ENCODE measurements around the gene BAIAP2. TPM values are rescaled to one million over a fixed set of nuclear protein-coding genes. Genes with fewer than 3 reads are reported as not detected.

Gene BAIAP2
- total and polyA plus RNA-seq, 10 of the 15 experiments (the other 5 are each of a cell fraction or from before 2014, with no cell fraction given) = 0.15 to 1.2 (median 0.46) TPM; not detected in 2

GRCh38 chr17:80991645-80992076 lies 43.3 kb upstream of the BAIAP2 start, which contains the start of gene CHMP6 (continued):
- TF ChIP-seq RELA (IDR thresholded peaks at IDR 0.05; ENCODE audit: borderline replicate concordance, partially characterized antibody) (no peak), E2F4 (IDR thresholded peaks at IDR 0.05; ENCODE audit: low read depth, low read length) (no peak), GATAD2B (conservative IDR thresholded peaks at IDR 0.05; ENCODE audit: low read depth) (peak; percentile 83; the same call in 1 of the 2 replicates), POLR2A (IDR thresholded peaks at IDR 0.05; ENCODE audit: low read depth, low read length) (peak; percentile 72), ZZZ3 (IDR thresholded peaks at IDR 0.05; ENCODE audit: control insufficient read depth, insufficient read length, low read depth) (no peak), SMARCA5 (IDR thresholded peaks at IDR 0.05) (peak; percentile 88), BCL11A (IDR thresholded peaks at IDR 0.05; ENCODE audit: low read depth, low read length) (no peak), NR2C2 (IDR thresholded peaks at IDR 0.05; ENCODE audit: borderline replicate concordance, control insufficient read depth, insufficient read length, low read depth) (no peak), HDAC6 (IDR thresholded peaks at IDR 0.05; ENCODE audit: unreplicated experiment) (no peak), SKIL (IDR thresholded peaks at IDR 0.05; ENCODE audit: low read depth, poor library complexity, severe bottlenecking) (no peak), ZNF622 (IDR thresholded peaks at IDR 0.05) (no peak), KAT2A (conservative IDR thresholded peaks at IDR 0.05; ENCODE audit: control insufficient read depth, low read depth, low read length) (no peak), BCLAF1 (IDR thresholded peaks at IDR 0.05) (peak; percentile 61; the same call in 1 of the 2 replicates), SIX5 (IDR thresholded peaks at IDR 0.05; ENCODE audit: low read depth, low read length, severe bottlenecking) (peak; percentile 66), EZH2 (IDR thresholded peaks at IDR 0.05; ENCODE audit: borderline replicate concordance, control insufficient read depth, low read depth, low read length) (no peak), ZNF592 (IDR thresholded peaks at IDR 0.05) (peak; percentile 69; the same call in 1 of the 2 replicates), ATF3 (IDR thresholded peaks at IDR 0.05; ENCODE audit: borderline replicate concordance, extremely low read depth, low read depth, low read length) (no peak), RAD21 (IDR thresholded peaks at IDR 0.05; ENCODE audit: insufficient read depth, low read depth, low read length) (no peak), RCOR1 (conservative IDR thresholded peaks at IDR 0.05; ENCODE audit: low read depth, low read length) (no peak), ATF7 (IDR thresholded peaks at IDR 0.05; ENCODE audit: low read depth) (no peak), TCF12 (IDR thresholded peaks at IDR 0.05; ENCODE audit: low read depth, low read length) (0 out of 2 replicates have a peak, but pooled peaks have one; percentile 43)
